WTC11 (cell line): Measurements from ENCODE around the gene SMYD1. TPM values are rescaled to one million over a fixed set of nuclear protein-coding genes. Genes with fewer than 3 reads are reported as not detected.

Experiments
- ATAC-seq: fragments of 200-7000 bp; cut with Tn5 transposase; 2 replicates; pipeline ENCODE4 v1.10.0; 2021; ENCODE audit warnings: mild to moderate bottlenecking, moderate library complexity
- CTCF ChIA-PET: fragments of 300-600 bp; sonication (Branson Sonifier 250); formaldehyde crosslinking; loops from one replicate; lab custom pipeline; 2021; ENCODE audit warnings: antibody characterized with exemption; lab: Charles Lee
- POLR2A ChIA-PET: fragments of 350-600 bp; sonication (Branson Sonifier 250); formaldehyde crosslinking; loops from one replicate; lab custom pipeline; 2021; ENCODE audit warnings: antibody characterized with exemption; lab: Charles Lee
- DNase-seq: peaks from one replicate; pipeline ENCODE4 v3.0.0; 2021; ENCODE audit warnings: low spot score
- H3K27ac Mint-ChIP-seq: 2 replicates; pipeline ENCODE4 v1.8.0; 2021; ENCODE audit warnings: mixed read lengths
- H3K27me3 Mint-ChIP-seq: 2 replicates; pipeline ENCODE4 v1.8.0; 2021; ENCODE audit warnings: low read depth, mild to moderate bottlenecking, moderate library complexity, mixed read lengths
- H3K36me3 Mint-ChIP-seq: 2 replicates; pipeline ENCODE4 v1.8.0; 2021; ENCODE audit warnings: mixed read lengths
- H3K4me1 Mint-ChIP-seq: 2 replicates; pipeline ENCODE4 v1.8.0; 2022; ENCODE audit warnings: mixed read lengths
- H3K4me3 Mint-ChIP-seq: 2 replicates; pipeline ENCODE4 v1.8.0; 2021; ENCODE audit warnings: mild to moderate bottlenecking, moderate library complexity, mixed read lengths
- H3K9me3 Mint-ChIP-seq: 2 replicates; pipeline ENCODE4 v1.8.0; 2021; ENCODE audit warnings: mixed read lengths
- ATF2 ChIP-seq: sonication (generic); formaldehyde crosslinking; IDR thresholded peaks from 2 replicates; pipeline ENCODE4 v1.8.1; 2022; ENCODE audit warnings: low read depth, missing genetic modification reagents, borderline replicate concordance
- ESRRA ChIP-seq: sonication (generic); formaldehyde crosslinking; IDR thresholded peaks from 2 replicates; pipeline ENCODE4 v1.8.1; 2022; ENCODE audit warnings: mild to moderate bottlenecking, missing genetic modification reagents, borderline replicate concordance
- ETV6 ChIP-seq: sonication (generic); formaldehyde crosslinking; IDR thresholded peaks from 2 replicates; pipeline ENCODE4 v1.8.1; 2022; ENCODE audit warnings: mild to moderate bottlenecking, missing genetic modification reagents
- FOXJ3 ChIP-seq: sonication (generic); formaldehyde crosslinking; IDR thresholded peaks from 2 replicates; pipeline ENCODE4 v1.9.0; 2021; ENCODE audit warnings: missing genetic modification reagents, mild to moderate bottlenecking, borderline replicate concordance
- GABPB1 ChIP-seq: sonication (generic); formaldehyde crosslinking; IDR thresholded peaks from 2 replicates; pipeline ENCODE4 v1.8.1; 2023; ENCODE audit warnings: mild to moderate bottlenecking, missing genetic modification reagents
- GTF2I ChIP-seq: fragments of 250-450 bp; sonication (Bioruptor Pico); conservative IDR thresholded peaks from 2 replicates; pipeline ENCODE4 v1.4.0; 2021; ENCODE audit warnings: mild to moderate bottlenecking
- MAX ChIP-seq: sonication (generic); formaldehyde crosslinking; IDR thresholded peaks from 2 replicates; pipeline ENCODE4 v1.8.0; 2022; ENCODE audit warnings: mild to moderate bottlenecking, missing genetic modification reagents
- MXD4 ChIP-seq: fragments of 250-450 bp; sonication (Bioruptor Pico); IDR thresholded peaks from 2 replicates; pipeline ENCODE4 v1.8.0; 2021; ENCODE audit warnings: mild to moderate bottlenecking, moderate library complexity, borderline replicate concordance
- PRDM15 ChIP-seq: sonication (generic); formaldehyde crosslinking; IDR thresholded peaks from 2 replicates; pipeline ENCODE4 v1.8.0; 2022; ENCODE audit warnings: missing genetic modification reagents
- TEAD1 ChIP-seq: sonication (generic); formaldehyde crosslinking; IDR thresholded peaks from 2 replicates; pipeline ENCODE4 v1.8.0; 2022; ENCODE audit warnings: mild to moderate bottlenecking, missing genetic modification reagents
- ZNF219 ChIP-seq: sonication (generic); formaldehyde crosslinking; IDR thresholded peaks from 2 replicates; pipeline ENCODE4 v1.8.0; 2023; ENCODE audit warnings: missing genetic modification reagents, mild to moderate bottlenecking, borderline replicate concordance
- ZNF416 ChIP-seq: fragments of 250-450 bp; sonication (Bioruptor Pico); IDR thresholded peaks from 2 replicates; pipeline ENCODE4 v1.9.0; 2021; ENCODE audit warnings: mild to moderate bottlenecking, inconsistent platforms
- total RNA-seq: library from RNA; stranded (reverse); gene quantifications from 3 replicates; pipeline ENCODE4 v1.2.3, GENCODE V29; 2021

The SMYD1 gene
- total RNA-seq, 1 experiment from 2014 or later, result not detected

- no peak for TF ChIP-seq PRDM15 (CRISPR knock-in tag)
- no peak for TF ChIP-seq GABPB1 (CRISPR knock-in tag)
- no peak for TF ChIP-seq ZNF416
Measured at GRCh38 chr2:88090446-88091283, 23.0 kb downstream of the SMYD1 start (continued).

- ChIA-PET CTCF (interaction anchor here (3.2 kb wide), 1 partner anchor 32 kb away, joined by 11 read pairs; no protein-coding TSS in a partner anchor), POLR2A (no interaction called here)
- Mint-ChIP-seq H3K4me3 (no peak overlapping the region), H3K9me3 (no peaks in the 10 kb centered on the region; the same call in 1 of the 2 replicates), H3K36me3 (no peaks in the 10 kb centered on the region), H3K4me1 (peaks cover 14% of the 10 kb centered on the region), H3K27me3 (no peaks in the 10 kb centered on the region), H3K27ac (no peak overlapping the region)
- ATAC-seq (no peak), DNase-seq (no peak)
- no peak for TF ChIP-seq ESRRA (CRISPR knock-in tag)
- TF ChIP-seq MAX (CRISPR knock-in tag), result no peak
Measured at GRCh38 chr2:88091943-88092342, 24.3 kb downstream of the SMYD1 start.

GRCh38 chr2:88092773-88093172, 25.1 kb downstream of the SMYD1 start:
- TF ChIP-seq GABPB1 (CRISPR knock-in tag) (no peak), GTF2I (CRISPR knock-in tag) (no peak), TEAD1 (CRISPR knock-in tag) (no peak), PRDM15 (CRISPR knock-in tag) (no peak), ATF2 (CRISPR knock-in tag) (no peak), ZNF219 (CRISPR knock-in tag) (no peak), FOXJ3 (no peak), ETV6 (CRISPR knock-in tag) (no peak), MXD4 (CRISPR knock-in tag) (no peak)
- ChIA-PET POLR2A (no interaction called here), CTCF (no interaction called here)
- no peaks in the 10 kb centered on the region for H3K27me3 Mint-ChIP-seq
- no peaks in the 10 kb centered on the region; the same call in 1 of the 2 replicates for H3K9me3 Mint-ChIP-seq
- peaks cover 19% of the 10 kb centered on the region for H3K4me1 Mint-ChIP-seq
- no peak overlapping the region for H3K4me3 Mint-ChIP-seq
- no peak for DNase-seq
- no peaks in the 10 kb centered on the region for H3K36me3 Mint-ChIP-seq
- H3K27ac Mint-ChIP-seq, result no peak overlapping the region
- no peak for ATAC-seq
